Glomerular endothelial cell (primary cell): ENCODE data around the gene MYL2. TPM values are rescaled to one million over a fixed set of nuclear protein-coding genes. Genes with fewer than 3 reads are reported as not detected.

ENCODE experiments used
- DNase-seq: peaks from one replicate; pipeline ENCODE4 v3.0.0-alpha.2; 2011; ENCODE audit warnings: low read depth, low spot score; ENCODE audit errors: extremely low read depth
- total RNA-seq: library from RNA; depleted of rRNA; stranded (reverse); fragments of >200 nt; gene quantifications from 2 replicates; pipeline ENCODE4 v1.2.3, GENCODE V29; 2015

MYL2 gene
- total RNA-seq, 1 donor from 2014 or later, result not detected

GRCh38 chr12:110930348-110931314 is 10.3 kb upstream of the MYL2 start:
- DNase-seq, result no peak

- DNase-seq, result no peak
Observed at GRCh38 chr12:110929818-110930217, 9.4 kb upstream of the MYL2 start.

DNA sequence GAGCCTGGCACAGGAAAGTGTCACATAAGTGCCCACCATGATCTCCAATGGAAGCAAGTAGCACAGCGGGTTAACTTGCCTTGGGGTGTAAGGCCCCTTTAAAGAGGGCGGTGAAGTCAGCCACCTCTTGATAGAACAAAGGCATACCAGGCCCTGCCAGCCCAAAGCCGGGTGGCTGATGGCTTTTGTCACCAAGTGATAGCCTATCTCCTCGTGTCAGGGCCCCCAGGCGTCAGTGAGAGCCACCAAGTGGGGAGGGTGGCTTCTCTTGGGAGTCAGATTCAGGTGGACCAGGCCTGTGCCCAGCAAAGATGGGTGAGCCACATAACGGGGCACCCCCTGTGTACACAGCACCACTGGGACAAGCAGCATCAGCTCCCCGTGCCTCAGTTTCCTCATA is 8.3 kb upstream of the MYL2 start:
- no peak for DNase-seq

DNA sequence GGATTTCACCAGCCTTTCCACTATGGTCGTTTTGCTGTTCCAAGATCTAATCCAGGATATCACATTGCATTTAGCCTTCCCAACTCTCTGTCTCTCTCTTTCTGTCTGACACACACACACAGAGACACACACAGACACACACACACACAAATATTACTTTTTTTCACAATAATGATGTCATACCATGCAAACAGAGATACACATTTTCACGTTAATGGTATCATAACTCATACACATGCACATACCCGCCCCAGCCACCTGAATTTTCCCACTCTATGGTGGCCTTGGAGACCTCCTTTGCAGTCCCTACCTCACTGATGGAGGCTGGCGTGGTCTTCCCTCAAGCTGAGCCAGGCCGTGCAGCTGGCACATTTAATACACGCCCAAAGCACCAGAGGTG is 7.2 kb upstream of the MYL2 start:
- DNase-seq, result no peak

GRCh38 chr12:110923692-110924334 is 3.4 kb upstream of the MYL2 start:
- no peak for DNase-seq

- no peak for DNase-seq
Observed at GRCh38 chr12:110923192-110923591, 2.8 kb upstream of the MYL2 start.

GRCh38 chr12:110922652-110923051 is 2.3 kb upstream of the MYL2 start:
- no peak for DNase-seq

GRCh38 chr12:110921262-110921661 is 883 bp upstream of the MYL2 start:
- DNase-seq, result no peak

GRCh38 chr12:110919720-110920119 is 659 bp downstream of the MYL2 start:
- DNase-seq, result no peak

DNA sequence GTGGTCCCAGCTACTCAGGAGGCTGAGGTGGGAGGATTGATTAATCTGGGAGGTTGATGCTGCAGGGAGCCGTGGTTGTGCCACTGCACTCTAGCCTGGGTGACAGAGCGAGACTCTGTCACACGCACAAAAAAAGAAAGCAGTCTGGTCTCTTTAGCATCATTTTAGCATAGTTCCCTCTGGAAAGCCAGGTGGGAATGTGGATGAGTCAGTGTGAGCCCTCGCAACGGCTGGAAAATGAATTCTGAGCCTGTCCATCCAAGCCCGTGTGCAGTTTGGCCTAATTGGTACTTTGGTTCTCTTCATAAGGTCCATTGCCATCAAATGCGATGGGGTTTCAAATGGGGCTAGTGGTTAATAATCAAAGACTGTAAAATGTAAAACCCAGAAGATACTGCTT is 2.4 kb downstream of the MYL2 start:
- DNase-seq, result no peak

GRCh38 chr12:110917467-110917866 is 2.9 kb downstream of the MYL2 start:
- DNase-seq, result peak; percentile 56

DNA sequence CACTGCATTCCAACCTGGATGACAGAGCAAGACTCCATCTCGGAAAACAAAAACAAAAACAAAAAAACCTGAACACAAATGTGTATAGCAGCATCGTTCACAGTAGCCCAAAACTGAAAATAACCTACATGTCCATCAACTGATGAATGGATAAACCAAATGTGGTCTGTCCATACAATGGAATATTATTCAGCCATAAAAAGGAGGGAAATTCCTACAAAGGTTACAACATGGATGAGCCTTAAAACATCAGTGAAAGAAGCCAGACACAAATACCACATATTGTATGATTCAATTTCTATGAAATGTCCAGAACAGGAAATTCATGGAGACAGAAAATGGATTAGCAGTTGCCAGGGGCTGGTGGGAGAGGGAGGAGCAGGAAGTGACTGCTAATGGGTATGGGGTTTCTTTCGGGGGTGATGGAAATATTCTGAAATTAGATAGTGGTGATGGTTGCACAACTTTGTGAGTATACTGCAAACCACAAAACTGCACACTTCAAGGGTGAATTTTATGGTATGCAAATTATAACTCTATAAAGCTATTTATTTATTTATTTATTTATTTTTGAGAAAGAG is 4.0 kb downstream of the MYL2 start:
- no peak for DNase-seq

- no peak for DNase-seq
Observed at GRCh38 chr12:110913119-110914056, 7.0 kb downstream of the MYL2 start.

DNA sequence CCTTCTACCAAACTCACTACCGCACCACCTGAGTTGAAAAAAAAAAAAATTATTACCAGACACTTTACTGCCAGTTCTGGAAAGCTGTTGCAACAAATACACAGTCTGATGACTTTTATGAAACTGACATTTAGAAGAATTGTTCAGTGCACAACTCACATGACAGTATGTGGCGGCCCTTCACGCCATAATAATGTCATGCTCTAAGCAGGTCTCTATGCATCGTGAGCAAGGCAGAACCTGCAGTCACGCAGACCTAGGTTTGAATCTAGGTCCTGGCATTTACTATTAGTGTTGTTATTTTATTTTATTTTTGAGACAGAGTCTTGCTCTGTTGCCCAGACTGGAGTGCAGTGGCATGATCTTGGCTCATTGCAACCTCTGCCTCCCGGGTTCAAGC is 8.1 kb downstream of the MYL2 start:
- no peak for DNase-seq

- no peak for DNase-seq
Observed at GRCh38 chr12:110908377-110909152, 11.8 kb downstream of the MYL2 start.

GRCh38 chr12:110907583-110907982 is 12.8 kb downstream of the MYL2 start:
- DNase-seq, result no peak

- DNase-seq, result no peak
Observed at GRCh38 chr12:110906985-110907384, 13.4 kb downstream of the MYL2 start.

DNA sequence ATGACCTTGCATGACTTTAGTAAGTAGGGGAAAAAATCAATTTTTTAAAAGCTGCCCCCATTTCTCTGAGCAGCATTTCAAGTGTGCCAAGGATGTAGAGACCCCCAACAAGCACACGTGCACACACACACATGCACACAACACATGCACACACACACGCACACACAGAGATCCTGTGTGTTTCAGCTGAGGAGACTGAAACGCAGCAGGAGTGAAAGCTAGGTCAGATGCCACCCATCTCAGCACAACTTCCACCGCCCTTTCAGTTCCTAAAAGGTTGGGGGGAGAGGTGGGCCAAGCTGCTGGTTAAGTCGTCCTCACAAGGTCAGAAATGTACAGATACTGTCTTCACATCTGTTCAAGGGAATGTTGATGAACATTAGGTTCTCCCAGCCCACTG is 13.9 kb downstream of the MYL2 start:
- DNase-seq, result no peak

GRCh38 chr12:110906083-110906482 is 14.3 kb downstream of the MYL2 start:
- no peak for DNase-seq

- DNase-seq, result no peak
Observed at GRCh38 chr12:110903511-110903910, 16.9 kb downstream of the MYL2 start.
